ENCODE results near the gene PURA. TPM values are rescaled to one million over a fixed set of nuclear protein-coding genes. Genes with fewer than 3 reads are reported as not detected.

The PURA gene
- total RNA-seq, 1 donor from 2014 or later = 10.6 TPM

Other genes starting within 250 kb of the PURA start
- gene NRG2, start 70.8 kb upstream of the PURA start, total RNA-seq = 0.08 TPM in 1 of 2 replicates, not detected in the other
- 2.5 and 3.5 TPM in 2 replicates for gene IGIP, start 11.8 kb downstream of the PURA start, total RNA-seq
- gene CYSTM1, start 61.1 kb downstream of the PURA start, total RNA-seq = 16.6 and 17.2 TPM in 2 replicates
- 59.5 and 60.6 TPM in 2 replicates for gene PFDN1, start 189.0 kb downstream of the PURA start, total RNA-seq
- gene HBEGF, start 232.5 kb downstream of the PURA start, total RNA-seq = 28.5 and 28.9 TPM in 2 replicates
- gene SLC4A9, start 246.1 kb downstream of the PURA start, total RNA-seq = not detected in 2 replicates

Measured in activated T-helper 1 cell treated with anti-CD3 and anti-CD28 coated beads, Interleukin-12 subunit alpha, Interleukin-12 subunit beta, Interleukin-2, Interleukin-4 antibody, amounts not matched to agents 30 ng/mL and 10 ng/mL and 1 ng/mL, durations not matched to agents 14 hours and 24 hours and 36 hours (primary cell).